GM12878 (cell line): ENCODE results near the gene LRP1B. TPM values are rescaled to one million over a fixed set of nuclear protein-coding genes. Genes with fewer than 3 reads are reported as not detected.

ENCODE experiments used
- ATAC-seq: fragments of 200-7000 bp; cut with Tn5 transposase; 3 replicates; pipeline ENCODE4 v1.9.1; 2020; ENCODE audit warnings: mild to moderate bottlenecking, moderate library complexity
- BruUV-seq: library from RNA; stranded (reverse); fragments of 400-500 nt; replicated peaks from 2 replicates; lab custom pipeline; 2021; lab: Mats Ljungman, UMichigan
- CTCF ChIA-PET: fragments of 300-600 bp; sonication (Branson Sonifier 250); formaldehyde crosslinking; extraction: SDS; loops from one replicate; lab custom pipeline; 2021; ENCODE audit warnings: inconsistent platforms; lab: Yijun Ruan, JAX
- POLR2A ChIA-PET: fragments of 350-600 bp; formaldehyde crosslinking; extraction: SDS; loops from one replicate; lab custom pipeline; 2021; ENCODE audit warnings: inconsistent platforms; lab: Charles Lee
- RAD21 ChIA-PET: fragments of 300-600 bp; sonication (Branson Sonifier 250); formaldehyde crosslinking; loops from one replicate; lab custom pipeline; 2023; ENCODE audit warnings: antibody characterized with exemption; ENCODE audit not compliant: unreplicated experiment; lab: Charles Lee
- SMC1A ChIA-PET: fragments of 300-600 bp; sonication (Branson Sonifier 250); formaldehyde crosslinking; loops from one replicate; lab custom pipeline; 2023; ENCODE audit not compliant: unreplicated experiment, uncharacterized antibody; lab: Charles Lee
- DNase-seq: peaks from one replicate; pipeline ENCODE4 v3.0.0-alpha.2; 2011; ENCODE audit warnings: low read depth, low spot score
- FAIRE-seq: peaks from 3 replicates; lab custom pipeline; 2011; peaks lifted over from hg19 to GRCh38; lab: Jason Lieb, UNC
- H2AFZ ChIP-seq: 2 replicates; pipeline ENCODE4 v1.6.0; 2011; ENCODE audit warnings: low read depth, low read length, control low read depth; ENCODE audit not compliant: control insufficient read depth
- H3K27ac ChIP-seq: 2 replicates; pipeline ENCODE4 v1.5.1; 2011; ENCODE audit warnings: control low read depth; ENCODE audit not compliant: control insufficient read depth, insufficient read depth
- H3K27me3 ChIP-seq, 2 experiments: replicated peaks in 1 of 2; 2 replicates each; pipeline versions ENCODE4 v1.6.0 to v1.6.1; 2011; ENCODE audit warnings: low read length in 1 of 2; ENCODE audit not compliant: control insufficient read depth in 2 of 2, insufficient read depth in 2 of 2
- H3K36me3 ChIP-seq, 2 experiments: 2 replicates each; pipeline ENCODE4 v1.5.1; 2011; ENCODE audit warnings: low read length in 1 of 2; ENCODE audit not compliant: control insufficient read depth in 2 of 2, insufficient read depth in 2 of 2
- H3K4me1 ChIP-seq: 2 replicates; pipeline ENCODE4 v1.6.1; 2011; ENCODE audit warnings: mild to moderate bottlenecking, low read length, moderate library complexity, mixed read lengths; ENCODE audit not compliant: control insufficient read depth, insufficient read depth
- H3K4me2 ChIP-seq: 2 replicates; pipeline ENCODE4 v1.6.0; 2011; ENCODE audit warnings: control low read depth; ENCODE audit not compliant: control insufficient read depth, insufficient read depth
- H3K4me3 ChIP-seq: fragments of 200-600 bp; sonication (generic); 2 replicates; pipeline ENCODE4 v1.5.1; 2016
- H3K79me2 ChIP-seq: 2 replicates; pipeline ENCODE4 v1.6.0; 2011; ENCODE audit warnings: low read length; ENCODE audit not compliant: control insufficient read depth, insufficient read depth
- H3K9ac ChIP-seq: 2 replicates; pipeline ENCODE4 v1.8.0; 2011; ENCODE audit warnings: low read length, control low read depth, mixed read lengths; ENCODE audit not compliant: control insufficient read depth, insufficient read depth
- H3K9me3 ChIP-seq: replicated peaks from 3 replicates; pipeline ENCODE4 v1.5.1; 2011; ENCODE audit warnings: mild to moderate bottlenecking, low read length; ENCODE audit not compliant: control insufficient read depth, insufficient read depth
- H4K20me1 ChIP-seq: 2 replicates; pipeline ENCODE4 v1.6.0; 2011; ENCODE audit not compliant: control insufficient read depth, insufficient read depth
- FOXM1 ChIP-seq: IDR thresholded peaks from 2 replicates; pipeline ENCODE4 v1.6.1; 2012; ENCODE audit warnings: low read depth, mild to moderate bottlenecking, inconsistent platforms, low read length, moderate library complexity
- JUNB ChIP-seq: IDR thresholded peaks from 2 replicates; pipeline ENCODE4 v1.6.1; 2016; ENCODE audit warnings: antibody characterized with exemption, mild to moderate bottlenecking
- MEF2A ChIP-seq: IDR thresholded peaks from 2 replicates; pipeline ENCODE4 v1.6.1; 2011; ENCODE audit warnings: low read depth, mild to moderate bottlenecking, low read length, moderate library complexity; ENCODE audit not compliant: insufficient read depth
- RB1 ChIP-seq: fragments of 450-650 bp; formaldehyde crosslinking; IDR thresholded peaks from 2 replicates; pipeline ENCODE4 v1.6.1; 2017; ENCODE audit warnings: mild to moderate bottlenecking, borderline replicate concordance
- SIN3A ChIP-seq: IDR thresholded peaks from 2 replicates; pipeline ENCODE4 v1.6.1; 2012; ENCODE audit warnings: low read depth, low read length, improper control_type of control experiment
- SMARCA5 ChIP-seq: fragments of 450-650 bp; IDR thresholded peaks from 2 replicates; pipeline ENCODE4 v1.6.1; 2017; ENCODE audit warnings: mild to moderate bottlenecking
- SREBF1 ChIP-seq: IDR thresholded peaks from 2 replicates; pipeline ENCODE4 v1.6.1; 2012; ENCODE audit warnings: mild to moderate bottlenecking, low read length
- SREBF2 ChIP-seq: IDR thresholded peaks from 2 replicates; pipeline ENCODE4 v1.6.1; 2012; ENCODE audit warnings: mild to moderate bottlenecking, low read length
- WGBS: methylation state at CpG from one replicate; pipeline ENCODE4 v1.1.6; 2016; ENCODE audit warnings: low lambda C conversion rate; ENCODE audit not compliant: insufficient replicate concordance, insufficient coverage; ENCODE audit errors: missing lambda C conversion rate; 5-methylcytosine and 5-hydroxymethylcytosine counted together
- in situ Hi-C: fragments of 300-500 bp; cut with MboI; formaldehyde crosslinking; loops from 9 replicates; pipeline ENCODE4 v1.14.3; 2018; ENCODE audit warnings: mixed read lengths
- intact Hi-C: fragments of 100-400 bp; cut with micrococcal nuclease; formaldehyde crosslinking; loops from one replicate; pipeline ENCODE4 v1.14.2; 2022; ENCODE audit not compliant: unreplicated experiment
- polyA plus RNA-seq, 11 experiments: library from polyadenylated mRNA; depleted of rRNA in 4 of 11; unstranded in 6 of 11; stranded (reverse) in 5 of 11; fragments of >200 nt; fragmentation: Nextera tagmentation in 4 of 11; fragmentation: Illumina TruSeq in 1 of 11; extraction: Ambion mirVana in 4 of 11; extraction: Trizol in 1 of 11; gene quantifications; 1 replicate in 1 of 11; 2 replicates in 10 of 11; pipeline versions ENCODE4 v1.2.1 to v1.2.3, GENCODE V29; 2011 to 2016; ENCODE audit warnings: inconsistent platforms in 2 of 11, missing spikeins in 2 of 11, low read depth in 1 of 11
- total RNA-seq, 4 experiments: library from RNA; depleted of rRNA in 3 of 4; stranded (reverse); fragments of >200 nt in 3 of 4; fragmentation: Illumina TruSeq in 1 of 4; extraction: Trizol in 1 of 4; gene quantifications; 2 replicates each; pipeline versions ENCODE4 v1.2.1 to v1.2.3, GENCODE V29; 2013 to 2021
- TF ChIP-seq, protein P1 (sequence below): IDR thresholded peaks from 2 replicates; pipeline ENCODE4 v1.6.1; 2012; ENCODE audit warnings: low read depth, low read length, improper control_type of control experiment
- TF ChIP-seq, protein P2 (sequence below): IDR thresholded peaks from 2 replicates; pipeline ENCODE4 v1.6.1; 2012; ENCODE audit warnings: mild to moderate bottlenecking, low read depth, low read length

LRP1B gene
- total and polyA plus RNA-seq, 10 of the 15 experiments (the other 5 are each of a cell fraction or from before 2014, with no cell fraction given) = under 0.01 to 0.06 (median 0.03) TPM; not detected in 5

DNA sequence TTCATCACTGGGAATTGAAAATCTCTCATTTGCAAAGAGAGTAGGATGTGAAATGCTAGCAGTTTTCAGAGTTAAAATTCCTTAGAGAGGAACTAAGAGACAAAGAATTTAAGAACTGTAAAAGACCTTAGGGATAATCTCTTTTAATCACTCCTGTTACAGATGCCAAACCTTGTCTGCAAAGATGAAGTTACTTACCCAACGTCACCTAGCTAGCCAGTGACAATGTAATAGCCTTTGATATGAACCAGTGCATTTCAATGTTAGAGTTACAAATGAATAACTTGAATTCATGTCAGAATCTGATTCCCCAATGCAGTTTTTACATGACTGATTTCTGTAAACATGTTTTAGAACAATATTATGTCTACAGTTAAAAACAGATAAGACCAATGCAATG, 190.1 kb downstream of the LRP1B start:
- H3K36me3 ChIP-seq = no peaks in the 10 kb centered on the region
- no peak overlapping the region for H3K27ac ChIP-seq
- ATAC-seq (no peak), FAIRE-seq (no peak), DNase-seq (no peak)
- 0% methylated on average over 1 of the region's 1 CpG for WGBS
- no peak overlapping the region for H3K4me3 ChIP-seq
- SMC1A ChIA-PET = no interaction called here
- BruUV-seq = no TSS peak
- CTCF ChIA-PET = no interaction called here
- POLR2A ChIA-PET = no interaction called here
- in situ Hi-C loops = no loop called here
- H3K4me2 ChIP-seq = no peak overlapping the region
- RAD21 ChIA-PET = no interaction called here
- no peaks in the 10 kb centered on the region for H3K27me3 ChIP-seq
- no peaks in the 10 kb centered on the region for H3K79me2 ChIP-seq
- no peaks in the 10 kb centered on the region for H3K9me3 ChIP-seq
- H3K9ac ChIP-seq = no peak overlapping the region
- H4K20me1 ChIP-seq = no peaks in the 10 kb centered on the region
- H3K4me1 ChIP-seq = no peaks in the 10 kb centered on the region
- no peak for TF ChIP-seq SMARCA5
- TF ChIP-seq SIN3A = no peak
- TF ChIP-seq, protein P1, sequence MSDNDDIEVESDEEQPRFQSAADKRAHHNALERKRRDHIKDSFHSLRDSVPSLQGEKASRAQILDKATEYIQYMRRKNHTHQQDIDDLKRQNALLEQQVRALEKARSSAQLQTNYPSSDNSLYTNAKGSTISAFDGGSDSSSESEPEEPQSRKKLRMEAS = no peak
- no peak for TF ChIP-seq FOXM1
- no peak for TF ChIP-seq RB1
- no peak for TF ChIP-seq MEF2A
- TF ChIP-seq JUNB = no peak
- no peak for TF ChIP-seq SREBF2
- TF ChIP-seq, protein P2, sequence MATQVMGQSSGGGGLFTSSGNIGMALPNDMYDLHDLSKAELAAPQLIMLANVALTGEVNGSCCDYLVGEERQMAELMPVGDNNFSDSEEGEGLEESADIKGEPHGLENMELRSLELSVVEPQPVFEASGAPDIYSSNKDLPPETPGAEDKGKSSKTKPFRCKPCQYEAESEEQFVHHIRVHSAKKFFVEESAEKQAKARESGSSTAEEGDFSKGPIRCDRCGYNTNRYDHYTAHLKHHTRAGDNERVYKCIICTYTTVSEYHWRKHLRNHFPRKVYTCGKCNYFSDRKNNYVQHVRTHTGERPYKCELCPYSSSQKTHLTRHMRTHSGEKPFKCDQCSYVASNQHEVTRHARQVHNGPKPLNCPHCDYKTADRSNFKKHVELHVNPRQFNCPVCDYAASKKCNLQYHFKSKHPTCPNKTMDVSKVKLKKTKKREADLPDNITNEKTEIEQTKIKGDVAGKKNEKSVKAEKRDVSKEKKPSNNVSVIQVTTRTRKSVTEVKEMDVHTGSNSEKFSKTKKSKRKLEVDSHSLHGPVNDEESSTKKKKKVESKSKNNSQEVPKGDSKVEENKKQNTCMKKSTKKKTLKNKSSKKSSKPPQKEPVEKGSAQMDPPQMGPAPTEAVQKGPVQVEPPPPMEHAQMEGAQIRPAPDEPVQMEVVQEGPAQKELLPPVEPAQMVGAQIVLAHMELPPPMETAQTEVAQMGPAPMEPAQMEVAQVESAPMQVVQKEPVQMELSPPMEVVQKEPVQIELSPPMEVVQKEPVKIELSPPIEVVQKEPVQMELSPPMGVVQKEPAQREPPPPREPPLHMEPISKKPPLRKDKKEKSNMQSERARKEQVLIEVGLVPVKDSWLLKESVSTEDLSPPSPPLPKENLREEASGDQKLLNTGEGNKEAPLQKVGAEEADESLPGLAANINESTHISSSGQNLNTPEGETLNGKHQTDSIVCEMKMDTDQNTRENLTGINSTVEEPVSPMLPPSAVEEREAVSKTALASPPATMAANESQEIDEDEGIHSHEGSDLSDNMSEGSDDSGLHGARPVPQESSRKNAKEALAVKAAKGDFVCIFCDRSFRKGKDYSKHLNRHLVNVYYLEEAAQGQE = no peak
- TF ChIP-seq SREBF1 = no peak
- H2AFZ ChIP-seq = no peak overlapping the region
- intact Hi-C loops = no loop called here
